Prostate gland (tissue), 2 donors: Measurements from ENCODE around the gene NKX2-1.

Source experiments
- CTCF ChIP-seq, 4 experiments: fragments of 200-600 bp in 2 of 4; fragments of 450-650 bp in 2 of 4; sonication (generic) in 2 of 4; IDR thresholded peaks; 1 replicate in 3 of 4; 2 replicates in 1 of 4; pipeline ENCODE4 v1.5.1; 2016 to 2019; ENCODE audit warnings: antibody characterized with exemption in 4 of 4, mild to moderate bottlenecking in 2 of 4, moderate library complexity in 2 of 4
- POLR2A ChIP-seq: fragments of 450-650 bp; IDR thresholded peaks from one replicate; pipeline ENCODE4 v1.6.1; 2016; ENCODE audit warnings: antibody characterized with exemption, mild to moderate bottlenecking
- POLR2AphosphoS5 ChIP-seq: sonication (generic); formaldehyde crosslinking; IDR thresholded peaks from one replicate; pipeline ENCODE4 v1.6.1; 2017; ENCODE audit warnings: antibody characterized with exemption

- no peak for TF ChIP-seq CTCF (IDR thresholded peaks at IDR 0.05)
- TF ChIP-seq POLR2AphosphoS5 = no peak
- no peak for TF ChIP-seq POLR2A
Observed at GRCh38 chr14:36525746-36526099, 5.7 kb upstream of the NKX2-1 start.
